ENCODE data around the gene ADRA2B. TPM values are rescaled to one million over a fixed set of nuclear protein-coding genes. Genes with fewer than 3 reads are reported as not detected.

ADRA2B gene
- total RNA-seq, 1 donor from 2014 or later = 0.21 TPM

DNA sequence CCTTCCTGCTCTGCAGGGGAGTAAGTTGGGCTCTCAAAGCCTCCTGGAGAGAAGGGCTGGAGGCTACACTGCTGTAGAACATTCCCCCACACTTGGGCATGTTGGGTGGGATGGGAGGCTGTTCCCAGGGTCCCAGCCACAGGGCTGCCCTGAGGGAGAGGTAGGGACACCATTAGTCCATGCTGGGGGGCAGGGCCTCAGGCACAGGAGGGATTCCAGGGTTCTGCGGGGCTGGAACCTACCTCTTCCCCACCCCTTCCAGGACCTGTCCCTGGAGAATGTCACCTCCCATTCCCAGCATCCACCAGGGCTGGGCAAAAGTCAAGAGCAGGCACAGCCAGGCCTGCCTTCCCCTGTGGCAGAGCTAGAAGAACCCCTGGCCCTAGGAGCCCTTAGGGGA is 6.9 kb upstream of the ADRA2B start:
- DNase-seq = no peak
- peaks cover 10% of the 10 kb centered on the region for H3K4me1 Mint-ChIP-seq
- intact Hi-C loops (cut with micrococcal nuclease) = no loop called here
- H3K9me3 Mint-ChIP-seq = no peaks in the 10 kb centered on the region
- peaks cover 7% of the 10 kb centered on the region for H3K36me3 Mint-ChIP-seq (ENCODE audit: low read depth)
- H3K4me3 Mint-ChIP-seq = no peak overlapping the region
- H3K27ac Mint-ChIP-seq = no peak overlapping the region
- peaks cover 28% of the 10 kb centered on the region for H3K27me3 Mint-ChIP-seq

GRCh38 chr2:96122391-96122790 is 6.0 kb upstream of the ADRA2B start:
- no peak for DNase-seq
- Mint-ChIP-seq H3K27me3 (peaks cover 33% of the 10 kb centered on the region), H3K9me3 (no peaks in the 10 kb centered on the region), H3K4me1 (peaks cover 15% of the 10 kb centered on the region), H3K27ac (no peak overlapping the region), H3K4me3 (no peak overlapping the region), H3K36me3 (ENCODE audit: low read depth) (peaks cover 7% of the 10 kb centered on the region)
- intact Hi-C loops (cut with micrococcal nuclease) = no loop called here

DNA sequence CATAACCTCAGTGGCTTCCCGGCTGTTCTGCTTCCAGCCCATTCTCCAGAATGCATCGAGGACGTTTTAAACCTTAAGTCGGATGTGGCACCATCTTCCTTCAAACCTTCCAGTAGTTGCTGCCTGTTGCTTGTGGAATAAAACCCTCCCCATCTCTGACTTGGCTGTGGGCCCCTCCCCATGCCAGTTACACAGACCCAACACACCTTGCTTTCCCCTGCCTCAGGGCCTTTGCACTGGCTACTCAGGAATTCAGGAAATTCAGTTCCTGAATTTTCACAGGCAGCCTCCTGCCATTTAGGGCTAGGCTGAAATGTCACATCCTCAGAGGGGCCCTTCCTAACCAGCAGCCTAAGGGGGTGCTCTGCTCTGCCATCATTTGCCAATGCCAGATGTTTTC is 5.0 kb upstream of the ADRA2B start:
- H3K36me3 Mint-ChIP-seq (ENCODE audit: low read depth) = peaks cover 2% of the 10 kb centered on the region
- H3K4me3 Mint-ChIP-seq = no peak overlapping the region
- DNase-seq = no peak
- peaks cover 33% of the 10 kb centered on the region for H3K27me3 Mint-ChIP-seq
- H3K4me1 Mint-ChIP-seq = peaks cover 18% of the 10 kb centered on the region
- H3K9me3 Mint-ChIP-seq = no peaks in the 10 kb centered on the region
- intact Hi-C loops (cut with micrococcal nuclease) = no loop called here
- no peak overlapping the region for H3K27ac Mint-ChIP-seq

DNA sequence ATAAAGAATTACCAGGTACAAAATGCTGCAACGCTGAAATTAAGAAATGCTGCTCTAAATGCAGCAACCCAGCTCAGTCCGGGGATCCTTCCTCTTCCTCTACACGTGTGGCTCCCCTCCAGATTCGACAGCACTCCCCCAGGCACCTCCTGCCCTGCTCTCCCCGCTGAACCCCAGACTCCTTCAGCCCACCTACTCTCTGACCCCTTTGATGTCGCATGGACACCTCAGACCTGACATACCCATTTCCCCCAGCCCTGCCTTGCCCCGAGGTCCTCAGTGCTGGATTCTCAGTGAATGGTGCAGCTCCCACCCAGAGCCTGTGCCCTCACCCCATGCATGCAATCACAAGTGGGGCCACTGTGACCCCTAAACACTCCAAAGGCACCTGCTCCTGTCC is 4.6 kb upstream of the ADRA2B start:
- Mint-ChIP-seq H3K27me3 (peaks cover 33% of the 10 kb centered on the region), H3K9me3 (no peaks in the 10 kb centered on the region), H3K4me1 (peaks cover 18% of the 10 kb centered on the region), H3K36me3 (ENCODE audit: low read depth) (no peaks in the 10 kb centered on the region), H3K27ac (no peak overlapping the region), H3K4me3 (no peak overlapping the region)
- intact Hi-C loops (cut with micrococcal nuclease) = no loop called here
- no peak for DNase-seq

- no peak overlapping the region for H3K27ac Mint-ChIP-seq
- no peaks in the 10 kb centered on the region for H3K36me3 Mint-ChIP-seq (ENCODE audit: low read depth)
- H3K4me1 Mint-ChIP-seq = peaks cover 22% of the 10 kb centered on the region
- peaks cover 40% of the 10 kb centered on the region for H3K27me3 Mint-ChIP-seq
- H3K4me3 Mint-ChIP-seq = no peak overlapping the region
- intact Hi-C loops (cut with micrococcal nuclease) = no loop called here
- H3K9me3 Mint-ChIP-seq = no peaks in the 10 kb centered on the region
- DNase-seq = no peak
Measured at GRCh38 chr2:96120091-96120720, 3.8 kb upstream of the ADRA2B start.

DNA sequence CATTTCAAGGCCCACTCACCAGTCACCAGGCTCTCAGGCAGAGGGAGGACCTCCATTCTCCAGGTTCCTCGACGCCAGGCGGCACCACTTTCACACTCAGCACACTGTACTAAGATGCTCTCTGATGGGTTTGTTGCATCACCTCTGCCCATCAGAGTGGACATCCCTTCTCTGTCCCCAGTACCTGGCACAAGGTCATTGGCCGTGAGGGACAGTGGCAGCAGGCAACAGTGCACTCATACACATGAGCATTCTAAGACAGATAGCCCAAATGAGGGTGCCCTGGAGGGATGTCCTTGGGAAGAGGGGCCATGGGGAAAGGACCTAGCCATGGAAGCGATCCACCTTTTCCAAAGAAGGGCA is 3.0 kb upstream of the ADRA2B start:
- intact Hi-C loops (cut with micrococcal nuclease) = loop anchor here (5.0 to 10.0 kb wide), 2 partner anchors 95 to 117 kb away; no protein-coding TSS in a partner anchor
- H3K27ac Mint-ChIP-seq = no peak overlapping the region
- peaks cover 42% of the 10 kb centered on the region for H3K27me3 Mint-ChIP-seq
- H3K36me3 Mint-ChIP-seq (ENCODE audit: low read depth) = no peaks in the 10 kb centered on the region
- no peak overlapping the region for H3K4me3 Mint-ChIP-seq
- no peak for DNase-seq
- H3K9me3 Mint-ChIP-seq = no peaks in the 10 kb centered on the region
- H3K4me1 Mint-ChIP-seq = peaks cover 22% of the 10 kb centered on the region

GRCh38 chr2:96118698-96119388 is 2.5 kb upstream of the ADRA2B start:
- H3K27ac Mint-ChIP-seq = no peak overlapping the region
- no peak for DNase-seq
- H3K36me3 Mint-ChIP-seq (ENCODE audit: low read depth) = no peaks in the 10 kb centered on the region
- intact Hi-C loops (cut with micrococcal nuclease) = loop anchor here (5.0 to 10.0 kb wide), 2 partner anchors 94 to 117 kb away; no protein-coding TSS in a partner anchor
- peaks cover 22% of the 10 kb centered on the region for H3K4me1 Mint-ChIP-seq
- H3K27me3 Mint-ChIP-seq = peaks cover 42% of the 10 kb centered on the region
- H3K4me3 Mint-ChIP-seq = no peak overlapping the region
- no peaks in the 10 kb centered on the region for H3K9me3 Mint-ChIP-seq

DNA sequence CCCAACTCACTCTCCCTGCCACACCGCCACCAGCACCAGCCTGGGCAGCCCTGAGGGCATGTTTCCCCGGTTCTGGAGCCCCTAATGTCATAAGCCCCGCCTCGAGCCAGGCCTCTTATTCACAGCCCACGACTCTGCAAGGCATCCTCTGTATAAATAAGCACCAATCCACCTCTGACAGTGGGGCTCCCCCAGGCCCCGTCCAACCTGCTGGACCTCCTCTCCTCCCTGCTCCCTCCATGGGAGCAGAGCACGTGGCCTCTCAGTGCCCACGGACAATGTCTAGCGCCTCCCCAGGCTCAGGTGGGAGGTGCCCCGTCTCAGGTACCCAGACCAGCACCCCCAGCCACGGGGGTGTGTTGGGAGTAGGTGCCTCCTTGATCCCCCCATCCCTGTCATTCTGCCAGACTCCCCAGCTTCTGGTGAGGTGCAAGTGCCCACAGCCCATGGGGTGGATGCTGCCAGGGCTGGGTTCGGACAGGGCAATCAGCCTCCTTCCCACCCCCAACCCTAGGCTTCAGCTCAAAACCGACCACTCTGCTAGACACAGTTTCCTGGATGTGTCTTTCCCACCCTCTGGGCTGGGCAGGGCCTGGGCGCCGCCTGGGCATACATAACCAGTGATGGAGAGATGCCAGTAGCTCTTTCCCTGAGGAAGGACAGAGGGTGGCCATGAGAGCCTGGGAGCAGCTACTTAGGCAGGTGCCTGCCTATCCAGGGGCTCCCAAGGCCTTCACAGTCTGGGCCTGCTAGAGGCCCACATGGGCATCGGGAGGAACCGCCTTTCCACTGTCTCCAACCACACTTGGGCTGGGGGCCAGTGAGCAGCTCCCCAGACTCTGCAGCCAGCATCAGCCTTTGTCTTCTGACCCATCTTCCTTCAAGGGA is 1.6 kb upstream of the ADRA2B start:
- no peak for DNase-seq
- Mint-ChIP-seq H3K9me3 (no peaks in the 10 kb centered on the region), H3K27me3 (peaks cover 42% of the 10 kb centered on the region), H3K27ac (no peak overlapping the region), H3K4me1 (peaks cover 22% of the 10 kb centered on the region), H3K36me3 (ENCODE audit: low read depth) (no peaks in the 10 kb centered on the region), H3K4me3 (peak overlapping the region; percentile 77)
- intact Hi-C loops (cut with micrococcal nuclease) = loop anchor here (5.0 to 10.0 kb wide), 2 partner anchors 93 to 116 kb away; no protein-coding TSS in a partner anchor

DNA sequence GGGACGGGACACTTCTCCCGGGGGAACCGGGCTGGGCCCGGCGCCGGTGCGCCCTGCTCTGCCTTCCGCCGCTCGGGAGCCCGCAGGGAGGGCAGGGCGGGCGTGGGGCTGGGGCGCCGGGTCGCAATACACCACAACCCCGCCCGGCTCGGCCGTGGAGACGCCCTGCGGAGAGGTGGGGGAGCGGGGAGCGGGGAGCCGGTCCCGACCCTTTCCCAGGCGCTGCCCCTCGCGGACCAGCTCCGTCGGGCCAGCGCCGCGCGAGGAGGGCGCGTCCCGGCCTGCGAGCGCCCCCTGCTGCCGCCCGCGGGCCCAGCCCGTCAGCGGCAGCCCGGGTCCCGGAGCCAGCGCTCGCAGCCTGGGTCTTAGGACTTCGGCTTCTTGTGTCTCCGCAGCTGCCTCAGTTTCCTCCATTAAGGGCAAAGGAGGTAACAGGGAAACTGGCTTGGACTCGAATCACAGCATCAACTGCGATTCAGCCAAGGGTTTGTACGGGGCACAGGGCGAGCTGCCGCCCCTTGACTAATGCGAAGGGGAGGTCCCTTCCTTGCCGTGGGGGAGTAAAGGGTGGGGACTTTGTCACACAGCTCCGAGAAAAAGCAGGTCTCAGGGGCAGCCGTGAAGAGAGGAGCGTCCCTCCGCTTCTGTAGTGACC is 635 bp upstream of the ADRA2B start:
- no peak overlapping the region for H3K27ac Mint-ChIP-seq
- H3K9me3 Mint-ChIP-seq = no peaks in the 10 kb centered on the region
- peaks cover 42% of the 10 kb centered on the region for H3K27me3 Mint-ChIP-seq
- H3K36me3 Mint-ChIP-seq (ENCODE audit: low read depth) = no peaks in the 10 kb centered on the region
- intact Hi-C loops (cut with micrococcal nuclease) = loop anchor here (1.0 to 10.0 kb wide), 3 partner anchors 28 to 115 kb away; partner anchors contain the start of gene DUSP2
- peak overlapping the region; percentile 77 for H3K4me3 Mint-ChIP-seq
- DNase-seq = peak; percentile 92
- H3K4me1 Mint-ChIP-seq = peaks cover 22% of the 10 kb centered on the region

- peaks cover 33% of the 10 kb centered on the region for H3K27me3 Mint-ChIP-seq
- intact Hi-C loops (cut with micrococcal nuclease) = loop anchor here (1.0 to 10.0 kb wide), 3 partner anchors 29 to 114 kb away; partner anchors contain the start of gene DUSP2
- H3K9me3 Mint-ChIP-seq = no peaks in the 10 kb centered on the region
- H3K4me1 Mint-ChIP-seq = peaks cover 22% of the 10 kb centered on the region
- peak overlapping the region; percentile 82 for H3K4me3 Mint-ChIP-seq
- no peak for DNase-seq
- peak overlapping the region; percentile 16 for H3K27ac Mint-ChIP-seq
- H3K36me3 Mint-ChIP-seq (ENCODE audit: low read depth) = no peaks in the 10 kb centered on the region
Measured at GRCh38 chr2:96115631-96116423, 544 bp downstream of the ADRA2B start.

DNA sequence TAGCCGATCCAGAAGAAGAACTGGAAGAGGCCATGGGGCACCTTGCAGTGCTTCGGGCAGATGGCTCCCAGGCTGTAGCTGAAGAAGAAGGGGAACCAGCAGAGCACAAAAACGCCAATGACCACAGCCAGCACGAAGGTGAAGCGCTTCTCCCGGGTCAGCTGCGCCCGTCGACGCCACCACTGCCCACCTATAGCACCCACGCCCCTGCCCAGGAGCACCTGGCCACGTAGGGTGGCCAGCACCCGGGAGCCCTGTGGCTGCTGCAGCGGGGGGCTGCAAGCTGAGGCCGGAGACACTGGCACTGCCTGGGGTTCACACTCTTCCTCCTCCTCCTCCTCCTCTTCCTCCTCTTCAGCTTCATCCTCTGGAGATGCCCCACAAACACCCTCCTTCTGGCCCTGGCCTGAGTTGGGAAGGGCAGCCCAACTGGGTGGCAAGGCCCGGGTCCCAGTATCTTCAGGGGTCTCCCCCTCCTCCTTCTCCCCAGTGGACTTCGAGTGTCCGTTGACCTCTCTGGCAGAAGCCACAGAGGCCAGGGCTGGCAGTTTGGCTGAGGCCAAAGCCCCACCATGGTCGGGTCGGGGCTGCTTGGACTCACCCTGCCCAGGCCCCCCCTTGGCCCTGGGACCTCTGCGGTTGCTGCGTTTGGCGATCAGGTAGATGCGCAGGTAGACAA is 1.3 kb downstream of the ADRA2B start:
- H3K4me1 Mint-ChIP-seq = peaks cover 16% of the 10 kb centered on the region
- H3K27me3 Mint-ChIP-seq = peaks cover 25% of the 10 kb centered on the region
- no peaks in the 10 kb centered on the region for H3K36me3 Mint-ChIP-seq (ENCODE audit: low read depth)
- DNase-seq = no peak
- H3K4me3 Mint-ChIP-seq = peak overlapping the region; percentile 82
- H3K9me3 Mint-ChIP-seq = no peaks in the 10 kb centered on the region
- peak overlapping the region; percentile 16 for H3K27ac Mint-ChIP-seq
- intact Hi-C loops (cut with micrococcal nuclease) = loop anchor here (5.0 to 10.0 kb wide), 2 partner anchors 90 to 113 kb away; no protein-coding TSS in a partner anchor

- no peak for DNase-seq
- no peak overlapping the region for H3K27ac Mint-ChIP-seq
- peaks cover 12% of the 10 kb centered on the region for H3K4me1 Mint-ChIP-seq
- H3K27me3 Mint-ChIP-seq = peaks cover 21% of the 10 kb centered on the region
- H3K36me3 Mint-ChIP-seq (ENCODE audit: low read depth) = no peaks in the 10 kb centered on the region
- no peaks in the 10 kb centered on the region for H3K9me3 Mint-ChIP-seq
- H3K4me3 Mint-ChIP-seq = peak overlapping the region; percentile 12
- intact Hi-C loops (cut with micrococcal nuclease) = loop anchor here (10.0 kb wide), 1 partner anchor 90 kb away; no protein-coding TSS in a partner anchor
Measured at GRCh38 chr2:96114546-96114902, 1.8 kb downstream of the ADRA2B start.

Data from activated CD4-positive, alpha-beta T cell treated with anti-CD3 and anti-CD28 coated beads, Interleukin-2, amount 10 ng/mL, durations not matched to agents 24 days and 14 days (primary cell).